Activated B cell treated with CpG ODN at 0.5 μM for 24 hours (primary cell): ENCODE results near the gene PDIK1L. TPM values are rescaled to one million over a fixed set of nuclear protein-coding genes. Genes with fewer than 3 reads are reported as not detected.

ENCODE experiments used
- ATAC-seq: fragments of 200-7000 bp; cut with Tn5 transposase; one replicate; pipeline ENCODE4 v1.10.0; 2021; ENCODE audit warnings: low read depth, mild to moderate bottlenecking, moderate library complexity
- CTCF ChIA-PET: fragments of 350-600 bp; sonication (Branson Sonifier 250); formaldehyde crosslinking; loops from one replicate; lab custom pipeline; 2021; ENCODE audit warnings: antibody characterized with exemption; lab: Charles Lee
- POLR2A ChIA-PET: fragments of 350-600 bp; sonication (Branson Sonifier 250); formaldehyde crosslinking; loops from one replicate; lab custom pipeline; 2021; ENCODE audit warnings: antibody characterized with exemption; lab: Charles Lee
- DNase-seq: peaks from one replicate; pipeline ENCODE4 v3.0.0; 2022
- H3K27ac Mint-ChIP-seq: one replicate; pipeline ENCODE4 v1.8.0; 2020; ENCODE audit warnings: mixed read lengths
- H3K27me3 Mint-ChIP-seq: one replicate; pipeline ENCODE4 v1.8.0; 2021; ENCODE audit warnings: mixed read lengths
- H3K36me3 Mint-ChIP-seq: one replicate; pipeline ENCODE4 v1.8.0; 2021; ENCODE audit warnings: low read depth, mixed read lengths
- H3K4me1 Mint-ChIP-seq: one replicate; pipeline ENCODE4 v1.8.0; 2021; ENCODE audit warnings: mixed read lengths
- H3K4me3 Mint-ChIP-seq: one replicate; pipeline ENCODE4 v1.8.0; 2020; ENCODE audit warnings: mild to moderate bottlenecking, mixed read lengths
- H3K9me3 Mint-ChIP-seq: one replicate; pipeline ENCODE4 v1.8.0; 2020; ENCODE audit warnings: mixed read lengths
- CTCF ChIP-seq: fragments of 200-600 bp; IDR thresholded peaks from one replicate; pipeline ENCODE4 v1.8.0; 2022; ENCODE audit warnings: antibody characterized with exemption, mild to moderate bottlenecking
- intact Hi-C: fragments of 100-400 bp; cut with micrococcal nuclease; formaldehyde crosslinking; loops from one replicate; pipeline ENCODE4 v1.15.1; 2024
- total RNA-seq: library from RNA; stranded (reverse); gene quantifications from 2 replicates; pipeline ENCODE4 v1.2.3, GENCODE V29; 2022

PDIK1L gene
- total RNA-seq, 1 donor from 2014 or later: 10.5 TPM

- Mint-ChIP-seq H3K27ac (no peak overlapping the region), H3K9me3 (no peaks in the 10 kb centered on the region), H3K36me3 (peaks cover 2% of the 10 kb centered on the region), H3K4me3 (no peak overlapping the region), H3K4me1 (peaks cover 9% of the 10 kb centered on the region), H3K27me3 (peaks cover 7% of the 10 kb centered on the region)
- ChIA-PET POLR2A (no interaction called here), CTCF (interaction anchor here (1.2 kb wide), 1 partner anchor 13 kb away, joined by 3 read pairs; no protein-coding TSS in a partner anchor)
- no peak for DNase-seq
- intact Hi-C loops: no loop called here
- no peak for TF ChIP-seq CTCF
- no peak for ATAC-seq
Observed at GRCh38 chr1:26132128-26132833, 20.7 kb downstream of the PDIK1L start.

GRCh38 chr1:26132834-26133167 is 21.2 kb downstream of the PDIK1L start:
- H3K4me1 Mint-ChIP-seq: peaks cover 4% of the 10 kb centered on the region
- peaks cover 7% of the 10 kb centered on the region for H3K27me3 Mint-ChIP-seq
- no peaks in the 10 kb centered on the region for H3K9me3 Mint-ChIP-seq
- POLR2A ChIA-PET: no interaction called here
- peaks cover 2% of the 10 kb centered on the region for H3K36me3 Mint-ChIP-seq
- H3K4me3 Mint-ChIP-seq: no peak overlapping the region
- DNase-seq: no peak
- CTCF ChIA-PET: interaction anchor here (1.2 kb wide), 1 partner anchor 12 kb away, joined by 3 read pairs; no protein-coding TSS in a partner anchor
- ATAC-seq: no peak
- H3K27ac Mint-ChIP-seq: no peak overlapping the region
- intact Hi-C loops: no loop called here
- TF ChIP-seq CTCF: no peak

GRCh38 chr1:26134466-26134865 is 22.8 kb downstream of the PDIK1L start:
- ChIA-PET CTCF (no interaction called here), POLR2A (no interaction called here)
- Mint-ChIP-seq H3K27ac (no peak overlapping the region), H3K4me3 (no peak overlapping the region), H3K27me3 (peaks cover 3% of the 10 kb centered on the region), H3K4me1 (no peaks in the 10 kb centered on the region), H3K9me3 (no peaks in the 10 kb centered on the region), H3K36me3 (peaks cover 2% of the 10 kb centered on the region)
- DNase-seq: no peak
- intact Hi-C loops: no loop called here
- ATAC-seq: no peak
- no peak for TF ChIP-seq CTCF

- Mint-ChIP-seq H3K9me3 (no peaks in the 10 kb centered on the region), H3K36me3 (peaks cover 2% of the 10 kb centered on the region), H3K27me3 (no peaks in the 10 kb centered on the region), H3K27ac (no peak overlapping the region), H3K4me1 (no peaks in the 10 kb centered on the region), H3K4me3 (no peak overlapping the region)
- ChIA-PET CTCF (interaction anchor here (0.6 to 1.0 kb wide), 2 partner anchors 9 to 34 kb away, joined by 3 read pairs; no protein-coding TSS in a partner anchor), POLR2A (interaction anchor here (0.7 kb wide), 2 partner anchors 243 to 1118 kb away, joined by 3 read pairs; no protein-coding TSS in a partner anchor)
- DNase-seq (no peak), ATAC-seq (no peak)
- intact Hi-C loops: no loop called here
- TF ChIP-seq CTCF: no peak
Observed at GRCh38 chr1:26138974-26139558, 27.4 kb downstream of the PDIK1L start.

GRCh38 chr1:26142159-26142558 is 30.5 kb downstream of the PDIK1L start:
- DNase-seq (no peak), ATAC-seq (no peak)
- ChIA-PET POLR2A (no interaction called here), CTCF (interaction anchor here (1.3 to 5.8 kb wide), 3 partner anchors 35 to 179 kb away, joined by 3 to 126 read pairs (median 5); no protein-coding TSS in a partner anchor)
- TF ChIP-seq CTCF: no peak
- Mint-ChIP-seq H3K4me3 (no peak overlapping the region), H3K36me3 (no peaks in the 10 kb centered on the region), H3K27ac (no peak overlapping the region), H3K27me3 (peaks cover 8% of the 10 kb centered on the region), H3K4me1 (peaks cover 3% of the 10 kb centered on the region), H3K9me3 (no peaks in the 10 kb centered on the region)
- intact Hi-C loops: no loop called here
